Activated CD4-positive, alpha-beta T cell treated with anti-CD3 and anti-CD28 coated beads, Interleukin-10, Interleukin-2, amounts not matched to agents 100 ng/mL and 50 ng/mL, durations not matched to agents 16 hours and 8 hours (primary cell): ENCODE data around the gene THAP5.
A peak's percentile ranks its signal among the peaks of the same experiment; 100 is the strongest.

Experiments used
- DNase-seq: peaks from one replicate; pipeline ENCODE4 v3.0.0-alpha.2; 2020

THAP5 gene

DNA sequence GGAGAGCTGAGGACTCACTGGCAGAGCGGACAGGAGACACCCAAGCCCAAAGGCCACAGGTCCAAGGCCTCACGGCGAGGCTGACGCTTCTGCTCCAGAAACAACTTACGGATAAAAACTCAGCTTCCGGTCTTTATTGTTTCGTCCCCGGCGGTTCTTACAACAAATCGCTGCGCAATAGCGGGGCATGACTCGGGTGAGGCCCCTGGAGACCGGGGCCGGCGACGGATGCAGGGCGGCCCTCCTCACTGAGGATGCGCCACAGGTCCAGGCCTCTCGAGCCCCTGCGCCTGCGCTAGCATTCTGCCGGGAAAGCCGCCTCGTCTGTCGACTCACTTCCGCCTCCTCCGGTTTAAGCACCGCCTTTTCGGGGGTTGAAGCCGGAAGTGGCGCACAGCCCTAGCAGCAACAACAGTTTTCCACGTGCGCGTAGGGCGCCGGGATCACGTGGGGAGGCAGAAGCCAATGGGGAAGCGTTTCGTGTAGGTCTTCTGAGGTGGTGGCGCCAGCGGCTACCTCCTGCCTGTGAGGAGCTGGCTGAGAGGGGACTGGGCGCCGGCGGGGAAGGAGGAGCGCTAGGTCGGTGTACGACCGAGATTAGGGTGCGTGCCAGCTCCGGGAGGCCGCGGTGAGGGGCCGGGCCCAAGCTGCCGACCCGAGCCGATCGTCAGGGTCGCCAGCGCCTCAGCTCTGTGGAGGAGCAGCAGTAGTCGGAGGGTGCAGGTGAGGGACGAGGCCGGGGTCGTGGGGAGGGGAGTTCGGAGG, at the start of gene THAP5, which contains the start of gene DNAJB9:
TSS of gene THAP5 (minus strand) at position 326 of the 765 bp plus-strand sequence. CDS start at position 189, 137 bp downstream.
TSS of gene DNAJB9 (plus strand) at position 494 of the 765 bp plus-strand sequence. CDS start 1,853 bp downstream, outside the sequence.
- DNase-seq: peak; percentile 100

DNA sequence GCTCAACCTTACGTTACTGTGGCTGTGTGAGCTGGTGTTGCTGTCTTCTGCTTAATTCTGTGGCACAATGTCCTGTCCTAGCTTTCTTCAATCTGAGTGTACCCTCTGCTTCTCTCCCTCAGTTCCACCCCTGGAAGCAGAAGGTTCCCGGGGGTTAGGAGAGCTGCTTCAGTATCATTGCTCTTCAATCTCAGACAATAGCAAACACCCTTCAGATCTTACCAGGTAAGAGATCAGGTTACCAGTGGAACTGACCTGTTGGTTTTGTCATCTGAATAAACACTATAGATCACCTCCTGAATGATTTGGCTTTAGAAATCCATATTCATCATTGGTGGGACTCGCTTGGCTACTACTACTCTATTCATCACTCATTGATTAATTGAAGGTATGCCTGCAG, 48.5 kb upstream of the THAP5 start:
- DNase-seq: no peak

DNA sequence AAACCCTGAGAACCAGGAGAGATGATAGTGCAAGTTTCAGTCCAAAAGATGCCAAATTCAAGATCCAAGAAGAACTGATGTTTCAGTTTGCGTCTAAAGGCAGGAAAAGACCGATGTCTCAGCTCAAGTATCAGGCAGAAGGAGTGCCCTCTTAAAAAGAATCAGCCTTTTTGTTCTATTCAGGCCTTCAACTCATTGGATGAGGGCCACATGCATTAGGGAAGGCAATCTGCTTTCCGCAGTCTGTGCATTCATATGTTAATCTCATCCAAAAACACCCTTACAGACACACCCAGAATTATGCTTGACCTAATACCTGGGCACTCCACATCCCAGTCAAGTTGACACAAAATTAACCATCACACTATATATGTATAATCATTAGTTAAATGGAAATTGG, 45.4 kb upstream of the THAP5 start:
- no peak for DNase-seq

DNA sequence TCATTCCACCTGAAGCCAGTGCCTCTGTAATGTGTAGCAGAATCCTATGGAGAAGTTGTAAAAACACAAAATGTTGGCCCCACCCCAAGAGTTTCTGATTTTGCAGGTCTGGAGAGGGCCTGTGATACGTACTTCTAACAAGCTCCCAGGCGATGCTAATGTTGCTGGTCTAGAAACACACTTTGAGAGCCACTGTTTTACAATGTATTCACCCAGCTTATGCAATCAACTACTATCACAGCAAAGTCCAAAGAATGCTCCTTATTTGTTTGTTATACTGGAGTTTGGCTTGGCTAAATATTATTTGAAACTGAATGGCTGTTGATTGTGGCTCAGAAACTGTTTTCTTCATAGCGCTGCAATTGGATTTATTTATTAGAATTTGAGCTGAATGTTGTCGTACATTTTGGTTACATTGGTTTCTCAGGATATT, 44.5 kb upstream of the THAP5 start:
- no peak for DNase-seq

DNA sequence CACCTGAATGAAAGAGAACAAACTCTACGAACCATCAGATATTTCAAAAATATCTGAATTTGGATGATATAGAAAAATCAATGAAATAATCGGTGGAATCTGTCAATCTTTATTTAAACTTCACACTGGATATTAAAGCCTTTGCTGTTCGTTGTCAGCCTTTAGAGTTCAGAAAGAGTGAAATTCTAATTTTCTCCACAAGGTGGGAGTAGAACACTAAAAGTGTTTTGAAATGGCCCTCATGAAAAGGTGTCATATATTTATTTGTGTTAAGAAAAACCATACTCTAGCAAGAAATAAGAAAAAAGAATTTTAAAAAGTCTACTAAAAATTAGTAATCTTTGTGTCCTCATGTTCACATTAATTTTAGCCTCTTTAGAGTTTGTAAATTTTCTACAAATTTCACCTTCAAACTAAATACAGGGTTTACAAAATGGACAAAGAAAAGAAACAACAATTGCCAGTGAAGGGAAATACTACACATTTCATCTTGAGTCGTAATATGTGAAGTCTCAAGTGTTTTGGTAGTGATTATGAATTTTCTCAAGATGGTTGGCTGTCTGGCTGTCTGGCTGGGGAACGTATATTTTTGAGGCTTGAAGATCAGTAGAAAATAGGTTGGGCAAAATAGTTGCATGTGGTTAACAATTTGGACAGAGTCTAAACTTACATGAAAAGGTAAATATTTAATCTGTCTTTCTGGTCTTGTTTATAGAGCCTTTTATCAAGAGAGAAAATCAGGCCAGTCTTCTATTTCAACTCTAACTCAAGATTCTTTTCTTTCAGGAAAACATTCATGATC, 43.8 kb upstream of the THAP5 start:
- peak; percentile 42 for DNase-seq

GRCh38 chr7:108611268-108611667, 41.8 kb upstream of the THAP5 start:
- DNase-seq: no peak

DNA sequence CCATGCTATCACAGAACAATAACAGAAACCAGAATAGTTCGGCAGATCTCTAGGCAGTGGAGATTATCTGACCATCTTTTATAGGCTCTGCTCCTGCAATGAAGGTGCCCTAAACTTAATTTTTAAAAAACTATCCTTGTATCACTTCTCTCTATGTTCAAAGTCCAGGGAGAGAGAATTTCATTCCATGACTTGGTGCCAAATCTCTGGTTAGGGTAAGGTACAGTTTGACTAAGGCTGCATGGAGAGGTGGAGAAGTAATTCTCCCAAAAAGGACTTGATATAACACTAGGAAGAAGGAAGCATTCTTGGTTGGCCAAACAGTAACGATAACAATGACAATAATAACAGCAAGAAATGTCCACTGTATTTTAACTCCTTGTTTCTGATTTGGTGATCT, 40.1 kb upstream of the THAP5 start:
- DNase-seq: no peak

- DNase-seq: peak; percentile 62
Measured at GRCh38 chr7:108605559-108606201, 36.2 kb upstream of the THAP5 start.

GRCh38 chr7:108604307-108605077, 35.0 kb upstream of the THAP5 start:
- DNase-seq: no peak

- DNase-seq: no peak
Measured at GRCh38 chr7:108603656-108604306, 34.3 kb upstream of the THAP5 start.

DNA sequence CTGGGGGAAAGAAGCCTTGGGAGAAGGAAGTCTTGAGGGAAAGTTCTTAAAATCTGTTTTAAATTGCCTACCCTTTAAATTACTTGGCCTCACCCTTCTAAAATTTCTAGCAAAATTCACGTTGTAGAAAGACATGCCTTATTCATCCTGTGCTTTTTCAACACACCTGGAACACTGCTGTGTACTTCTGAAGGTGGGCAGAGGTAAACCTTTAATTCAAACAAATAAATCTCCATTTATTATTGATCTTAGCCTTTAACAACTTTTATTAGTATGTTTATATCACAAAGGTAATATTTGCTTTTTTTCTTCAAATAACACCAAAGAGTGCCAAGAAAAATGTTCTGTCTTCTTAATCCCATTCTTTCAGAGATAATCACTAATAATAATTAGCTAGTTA, 30.9 kb upstream of the THAP5 start:
- DNase-seq: no peak

DNA sequence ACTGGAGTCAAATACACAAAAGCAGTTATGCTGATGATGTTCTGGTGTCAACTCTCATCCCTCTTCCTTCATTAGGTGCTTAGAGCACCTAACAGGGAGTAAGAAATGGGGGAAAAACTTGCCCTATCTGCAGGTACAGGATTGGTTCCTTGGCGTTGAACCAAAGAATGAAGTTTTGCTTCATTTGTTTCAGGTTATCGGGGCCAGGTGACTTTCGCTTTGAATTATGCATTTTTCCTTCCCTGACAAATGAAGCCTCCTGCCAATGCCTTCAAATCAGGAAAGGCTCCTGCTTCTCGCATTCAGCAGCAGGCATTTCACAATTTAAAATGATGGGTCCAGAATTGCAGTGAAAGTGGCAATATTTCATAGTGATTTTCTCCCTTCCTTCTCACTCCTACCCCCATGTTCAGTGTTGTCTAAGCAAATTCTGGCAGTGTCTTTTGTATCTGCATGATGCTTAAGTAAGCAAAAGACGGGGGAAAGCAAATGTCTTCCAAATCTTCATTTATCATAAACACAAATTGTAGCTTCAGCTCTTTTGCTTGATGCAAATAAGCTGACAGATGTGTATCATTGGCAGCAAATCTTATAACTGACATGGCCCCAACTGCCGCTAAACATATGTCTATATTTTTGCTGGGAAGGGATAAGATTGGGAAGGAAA, 29.5 kb upstream of the THAP5 start:
- DNase-seq: no peak

- DNase-seq: no peak
Measured at GRCh38 chr7:108598153-108598552, 28.6 kb upstream of the THAP5 start.

DNA sequence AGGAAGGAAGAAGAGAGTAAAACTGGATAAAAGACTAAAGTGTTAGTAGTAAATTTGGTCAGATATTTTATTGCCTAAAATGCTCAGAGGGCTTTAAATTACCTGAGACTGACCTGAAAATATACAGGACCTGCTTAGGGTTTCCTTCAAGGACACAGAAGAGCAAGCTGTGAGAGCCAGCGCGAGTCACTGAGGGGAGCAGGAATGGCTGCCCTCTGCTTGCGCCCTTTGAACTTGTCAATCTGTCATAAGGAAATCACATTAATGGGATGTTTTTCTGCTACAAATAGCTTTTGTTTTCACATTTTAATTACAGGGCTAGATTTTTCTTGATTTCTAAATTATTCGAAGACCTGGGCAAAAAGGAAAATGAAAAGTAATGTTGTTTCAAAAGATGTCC, 27.1 kb upstream of the THAP5 start:
- no peak for DNase-seq

GRCh38 chr7:108592646-108593201, 23.2 kb upstream of the THAP5 start:
- no peak for DNase-seq

DNA sequence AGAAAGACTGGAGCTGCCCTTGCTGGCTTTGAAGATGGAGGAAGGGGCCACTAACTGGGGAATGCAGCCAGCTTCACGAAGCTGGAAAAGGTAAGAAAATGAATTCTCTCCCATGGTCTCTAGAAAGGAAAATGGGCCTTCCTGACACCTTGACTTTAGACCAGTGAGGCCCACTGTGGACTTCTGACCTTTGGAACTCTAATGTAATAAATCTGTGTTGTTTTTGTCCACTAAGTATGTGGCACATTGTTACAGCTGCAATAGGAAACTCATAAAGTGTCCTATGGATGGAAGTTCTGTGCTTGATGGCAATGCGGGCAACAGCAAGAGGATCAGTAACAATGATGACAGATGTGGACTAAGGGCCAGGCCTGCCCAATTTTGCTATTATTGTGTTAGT, 21.1 kb upstream of the THAP5 start:
- no peak for DNase-seq

GRCh38 chr7:108589874-108590273, 20.4 kb upstream of the THAP5 start:
- DNase-seq: no peak

- DNase-seq: no peak
Measured at GRCh38 chr7:108589199-108589598, 19.7 kb upstream of the THAP5 start.

DNA sequence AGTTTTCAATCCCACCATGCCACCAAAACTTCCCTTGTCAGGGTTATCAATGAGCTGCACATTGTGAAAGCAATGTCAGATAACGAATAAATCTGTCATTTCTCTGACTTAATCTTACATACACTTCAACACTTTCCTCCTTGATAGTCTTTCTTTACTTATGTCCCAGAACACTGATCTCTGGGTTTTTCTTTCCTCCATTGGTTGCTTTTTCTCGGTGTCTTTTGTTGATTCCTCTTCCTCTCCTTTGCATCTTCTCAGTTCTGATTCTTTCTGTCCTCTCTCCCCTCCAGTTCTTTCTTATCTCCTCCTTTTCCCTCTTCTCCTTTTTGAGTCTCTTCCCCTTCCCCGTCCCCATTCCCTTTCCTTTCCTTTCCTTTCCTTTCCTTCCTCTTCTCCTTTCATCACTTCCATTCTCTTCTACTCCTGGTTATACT, 16.8 kb upstream of the THAP5 start:
- DNase-seq: no peak

DNA sequence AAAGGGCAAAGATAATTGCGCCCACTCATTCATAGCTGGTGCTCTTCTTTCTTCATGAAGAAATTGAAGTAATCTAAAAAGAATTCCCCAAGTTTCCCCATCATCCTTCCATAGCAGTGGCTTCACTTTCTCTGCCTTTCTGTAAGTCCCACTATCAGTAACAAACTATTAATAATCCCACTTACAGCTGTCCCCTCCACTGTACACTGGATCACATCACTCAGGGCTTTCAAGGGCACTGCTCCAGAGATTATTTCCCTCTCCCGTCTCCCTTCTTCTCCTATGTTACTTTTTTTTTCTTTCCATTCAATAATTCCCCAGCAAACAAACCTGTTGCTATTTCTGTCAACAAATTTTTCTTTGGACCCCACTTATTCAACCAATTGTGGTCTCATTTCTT, 16.3 kb upstream of the THAP5 start:
- no peak for DNase-seq

DNA sequence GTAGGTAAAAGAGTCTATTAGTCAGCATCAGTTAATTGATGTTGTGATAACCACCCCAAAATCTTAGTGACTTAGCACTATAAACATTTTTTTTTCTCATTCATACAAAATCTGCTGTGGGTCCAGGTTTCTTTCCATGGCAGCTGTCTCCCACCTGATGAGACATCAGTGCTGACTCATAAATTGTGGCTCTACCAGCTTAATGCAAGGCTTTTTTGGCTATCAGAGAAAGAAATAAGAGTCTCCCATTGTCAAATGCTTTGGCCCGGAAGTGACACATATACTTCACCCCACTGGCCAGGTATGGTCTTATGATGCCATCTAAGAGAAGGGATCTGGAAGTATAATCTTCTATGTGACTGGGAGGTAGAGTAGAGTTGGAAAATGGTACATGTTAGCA, 14.7 kb upstream of the THAP5 start:
- no peak for DNase-seq
